ENCODE measurements around the gene LIPA.

GRCh38 chr10:89270153-89270483 lies 18.5 kb upstream of the LIPA start:
- no peak for TF ChIP-seq POLR2AphosphoS5 (IDR thresholded peaks at IDR 0.05)
- TF ChIP-seq CTCF (IDR thresholded peaks at IDR 0.05 in 8 of 11, conservative IDR thresholded peaks at IDR 0.05 in 3 of 11), result no peak
